Activated T-cell treated with anti-CD3 and anti-CD28 coated beads, Interleukin-2, amount 50 U/mL, for 1 hour (primary cell): Measurements from ENCODE around the gene MEAK7.
"Not testable (repeated sequence)": the region's sequence is repeated elsewhere in the genome, so short reads cannot be mapped to it uniquely, and the experiment has no call there.

Experiments
- DNase-seq: peaks from one replicate; pipeline ENCODE4 v3.0.0-alpha.2; 2020

The MEAK7 gene

GRCh38 chr16:84532291-84532724 lies 27.8 kb upstream of the MEAK7 start:
- DNase-seq = no peak

- DNase-seq = no peak
These were observed 27.2 kb upstream of the MEAK7 start for GRCh38 chr16:84531671-84532111.

GRCh38 chr16:84530590-84530989 lies 26.1 kb upstream of the MEAK7 start:
- no peak for DNase-seq

GRCh38 chr16:84529607-84530006 lies 25.1 kb upstream of the MEAK7 start:
- no peak for DNase-seq

GRCh38 chr16:84528322-84528721 lies 23.9 kb upstream of the MEAK7 start:
- no peak for DNase-seq

GRCh38 chr16:84527532-84528269 lies 23.2 kb upstream of the MEAK7 start:
- DNase-seq = no peak

- DNase-seq = no peak
These were observed 22.5 kb upstream of the MEAK7 start for GRCh38 chr16:84526794-84527531.

- not testable (repeated sequence) for DNase-seq
These were observed 20.6 kb upstream of the MEAK7 start for GRCh38 chr16:84524941-84525581.

- DNase-seq = no peak
These were observed 20.0 kb upstream of the MEAK7 start for GRCh38 chr16:84524346-84524920.

GRCh38 chr16:84521497-84521770 lies 17.0 kb upstream of the MEAK7 start:
- no peak for DNase-seq

GRCh38 chr16:84520725-84521496 lies 16.5 kb upstream of the MEAK7 start:
- DNase-seq = no peak

- DNase-seq = no peak
These were observed 15.4 kb upstream of the MEAK7 start for GRCh38 chr16:84519855-84520254.

GRCh38 chr16:84518804-84519341 lies 14.4 kb upstream of the MEAK7 start:
- DNase-seq = peak; percentile 62

GRCh38 chr16:84518220-84518619 lies 13.8 kb upstream of the MEAK7 start:
- not testable (repeated sequence) for DNase-seq

GRCh38 chr16:84517366-84517765 lies 12.9 kb upstream of the MEAK7 start:
- DNase-seq = no peak

- peak; percentile 79 for DNase-seq
These were observed 10.7 kb upstream of the MEAK7 start for GRCh38 chr16:84514874-84515835.

- no peak for DNase-seq
These were observed 9.9 kb upstream of the MEAK7 start for GRCh38 chr16:84514295-84514873.

- DNase-seq = no peak
These were observed 9.2 kb upstream of the MEAK7 start for GRCh38 chr16:84513666-84514065.

GRCh38 chr16:84513123-84513522 lies 8.7 kb upstream of the MEAK7 start:
- no peak for DNase-seq

- no peak for DNase-seq
These were observed 7.4 kb upstream of the MEAK7 start for GRCh38 chr16:84511831-84512230.
